ENCODE data around the gene PPP1R3E.
"Not testable (repeated sequence)": the region's sequence is repeated elsewhere in the genome, so short reads cannot be mapped to it uniquely, and the experiment has no call there.

PPP1R3E gene

GRCh38 chr14:23327947-23328744, 25.5 kb upstream of the PPP1R3E start:
- H3K9ac ChIP-seq (ENCODE audit: low read length): no peak overlapping the region
- H3K36me3 ChIP-seq (ENCODE audit: control insufficient read depth, insufficient read depth, low read length): peaks cover 15% of the 10 kb centered on the region
- no peak overlapping the region for H3K4me3 ChIP-seq (ENCODE audit: low read length)
- H3K9me3 ChIP-seq (ENCODE audit: control insufficient read depth, low read length): no peaks in the 10 kb centered on the region
- H3K4me1 ChIP-seq (ENCODE audit: control insufficient read depth, insufficient read depth, low read length): peaks cover 2% of the 10 kb centered on the region
- no peaks in the 10 kb centered on the region for H3K27me3 ChIP-seq (ENCODE audit: control insufficient read depth, insufficient read depth, low read length)

- Histone ChIP-seq H3K4me1 (ENCODE audit: control insufficient read depth, insufficient read depth, low read length) (peaks cover 10% of the 10 kb centered on the region), H3K9me3 (ENCODE audit: control insufficient read depth, low read length) (no peaks in the 10 kb centered on the region)
Measured at GRCh38 chr14:23326491-23327332, 24.1 kb upstream of the PPP1R3E start.

GRCh38 chr14:23325746-23326145, 23.1 kb upstream of the PPP1R3E start:
- not testable (repeated sequence) for H3K9me3 ChIP-seq (ENCODE audit: control insufficient read depth, low read length); H3K4me3 ChIP-seq (ENCODE audit: low read length); H3K9ac ChIP-seq (ENCODE audit: low read length); H3K27me3 ChIP-seq (ENCODE audit: control insufficient read depth, insufficient read depth, low read length)
- peaks cover 10% of the 10 kb centered on the region for H3K4me1 ChIP-seq (ENCODE audit: control insufficient read depth, insufficient read depth, low read length)
- H3K36me3 ChIP-seq (ENCODE audit: control insufficient read depth, insufficient read depth, low read length): peaks cover 15% of the 10 kb centered on the region

More at GRCh38 chr14:23326491-23327332, 24.1 kb upstream of the PPP1R3E start:
- H3K36me3 ChIP-seq (ENCODE audit: control insufficient read depth, insufficient read depth, low read length): peaks cover 15% of the 10 kb centered on the region
- H3K27me3 ChIP-seq (ENCODE audit: control insufficient read depth, insufficient read depth, low read length): no peaks in the 10 kb centered on the region
- H3K9ac ChIP-seq (ENCODE audit: low read length): no peak overlapping the region
- H3K4me3 ChIP-seq (ENCODE audit: low read length): no peak overlapping the region

GRCh38 chr14:23324993-23325392, 22.3 kb upstream of the PPP1R3E start:
- H3K9ac ChIP-seq (ENCODE audit: low read length): no peak overlapping the region
- H3K9me3 ChIP-seq (ENCODE audit: control insufficient read depth, low read length): no peaks in the 10 kb centered on the region
- no peak overlapping the region for H3K4me3 ChIP-seq (ENCODE audit: low read length)
- H3K36me3 ChIP-seq (ENCODE audit: control insufficient read depth, insufficient read depth, low read length): peaks cover 15% of the 10 kb centered on the region
- no peaks in the 10 kb centered on the region for H3K27me3 ChIP-seq (ENCODE audit: control insufficient read depth, insufficient read depth, low read length)
- peaks cover 18% of the 10 kb centered on the region for H3K4me1 ChIP-seq (ENCODE audit: control insufficient read depth, insufficient read depth, low read length)

- peaks cover 20% of the 10 kb centered on the region for H3K4me1 ChIP-seq (ENCODE audit: control insufficient read depth, insufficient read depth, low read length)
- no peak overlapping the region for H3K4me3 ChIP-seq (ENCODE audit: low read length)
- H3K27me3 ChIP-seq (ENCODE audit: control insufficient read depth, insufficient read depth, low read length): no peaks in the 10 kb centered on the region
- peaks cover 15% of the 10 kb centered on the region for H3K36me3 ChIP-seq (ENCODE audit: control insufficient read depth, insufficient read depth, low read length)
- H3K9ac ChIP-seq (ENCODE audit: low read length): no peak overlapping the region
- H3K9me3 ChIP-seq (ENCODE audit: control insufficient read depth, low read length): no peaks in the 10 kb centered on the region
Measured at GRCh38 chr14:23324455-23324846, 21.8 kb upstream of the PPP1R3E start.

GRCh38 chr14:23323838-23324454, 21.3 kb upstream of the PPP1R3E start:
- no peak overlapping the region for H3K9ac ChIP-seq (ENCODE audit: low read length)
- H3K36me3 ChIP-seq (ENCODE audit: control insufficient read depth, insufficient read depth, low read length): peaks cover 15% of the 10 kb centered on the region
- no peak overlapping the region for H3K4me3 ChIP-seq (ENCODE audit: low read length)
- no peaks in the 10 kb centered on the region for H3K9me3 ChIP-seq (ENCODE audit: control insufficient read depth, low read length)
- peaks cover 20% of the 10 kb centered on the region for H3K4me1 ChIP-seq (ENCODE audit: control insufficient read depth, insufficient read depth, low read length)
- H3K27me3 ChIP-seq (ENCODE audit: control insufficient read depth, insufficient read depth, low read length): no peaks in the 10 kb centered on the region

GRCh38 chr14:23322568-23323517, 20.2 kb upstream of the PPP1R3E start:
- Histone ChIP-seq H3K4me3 (ENCODE audit: low read length) (peak overlapping the region; percentile 90), H3K9me3 (ENCODE audit: control insufficient read depth, low read length) (no peaks in the 10 kb centered on the region), H3K36me3 (ENCODE audit: control insufficient read depth, insufficient read depth, low read length) (peaks cover 15% of the 10 kb centered on the region), H3K27me3 (ENCODE audit: control insufficient read depth, insufficient read depth, low read length) (no peaks in the 10 kb centered on the region), H3K4me1 (ENCODE audit: control insufficient read depth, insufficient read depth, low read length) (peaks cover 20% of the 10 kb centered on the region), H3K9ac (ENCODE audit: low read length) (peak overlapping the region; percentile 90)

- H3K9ac ChIP-seq (ENCODE audit: low read length): peak overlapping the region; percentile 90
- no peaks in the 10 kb centered on the region for H3K27me3 ChIP-seq (ENCODE audit: control insufficient read depth, insufficient read depth, low read length)
- no peaks in the 10 kb centered on the region for H3K9me3 ChIP-seq (ENCODE audit: control insufficient read depth, low read length)
- peaks cover 15% of the 10 kb centered on the region for H3K36me3 ChIP-seq (ENCODE audit: control insufficient read depth, insufficient read depth, low read length)
- H3K4me3 ChIP-seq (ENCODE audit: low read length): peak overlapping the region; percentile 90
- H3K4me1 ChIP-seq (ENCODE audit: control insufficient read depth, insufficient read depth, low read length): peaks cover 20% of the 10 kb centered on the region
Measured at GRCh38 chr14:23321572-23322547, 19.2 kb upstream of the PPP1R3E start.

GRCh38 chr14:23320584-23321571, 18.2 kb upstream of the PPP1R3E start, which contains the start of gene PABPN1:
TSS of gene PABPN1 (plus strand) at chr14:23321457. CDS start at chr14:23321470, 13 bp downstream.
- Histone ChIP-seq H3K9ac (ENCODE audit: low read length) (peak within 1 kb of the TSS; percentile 90), H3K4me1 (ENCODE audit: control insufficient read depth, insufficient read depth, low read length) (peaks cover 20% of the 10 kb centered on the region), H3K27me3 (ENCODE audit: control insufficient read depth, insufficient read depth, low read length) (no peaks in the 10 kb centered on the region), H3K9me3 (ENCODE audit: control insufficient read depth, low read length) (no peaks in the 10 kb centered on the region), H3K4me3 (ENCODE audit: low read length) (peak within 1 kb of the TSS; percentile 90), H3K36me3 (ENCODE audit: control insufficient read depth, insufficient read depth, low read length) (peaks cover 15% of the 10 kb centered on the region)

All from mucosa of stomach (tissue), 1 donor.